CD4-positive, alpha-beta T cell (primary cell): ENCODE data around the gene TRIP10. TPM values are rescaled to one million over a fixed set of nuclear protein-coding genes. Genes with fewer than 3 reads are reported as not detected.

Experiments used
- ATAC-seq: fragments of 200-7000 bp; cut with Tn5 transposase; one replicate; pipeline ENCODE4 v1.10.0; 2022; ENCODE audit warnings: mild to moderate bottlenecking; ENCODE audit not compliant: poor library complexity
- CTCF ChIA-PET: fragments of 350-600 bp; sonication (Branson Sonifier 250); formaldehyde crosslinking; loops from one replicate; lab custom pipeline; 2021; ENCODE audit warnings: antibody characterized with exemption, inconsistent platforms; lab: Charles Lee
- POLR2A ChIA-PET: fragments of 350-600 bp; sonication (Branson Sonifier 250); formaldehyde crosslinking; loops from one replicate; lab custom pipeline; 2021; ENCODE audit warnings: antibody characterized with exemption, inconsistent platforms; lab: Charles Lee
- DNase-seq, 14 experiments: peaks; one replicate each; pipeline ENCODE4 v3.0.0-alpha.2; 2013 to 2020; ENCODE audit warnings: mixed read lengths in 2 of 14
- H3K27ac ChIP-seq, 2 donors: one replicate each; pipeline versions ENCODE4 v1.5.1 to v1.7.0; 2013; ENCODE audit warnings: low read length in 2 of 2, low read depth in 1 of 2, mild to moderate bottlenecking in 1 of 2
- H3K27me3 ChIP-seq, 2 experiments: 1 replicate in 1 of 2; 2 replicates in 1 of 2; pipeline versions ENCODE4 v1.6.1 to v1.7.0; 2013; ENCODE audit warnings: low read length in 2 of 2, control low read depth in 1 of 2, mild to moderate bottlenecking in 1 of 2, moderate library complexity in 1 of 2; ENCODE audit not compliant: insufficient read depth in 2 of 2, control insufficient read depth in 1 of 2
- H3K36me3 ChIP-seq: one replicate; pipeline ENCODE4 v1.6.1; 2013; ENCODE audit warnings: low read length, control low read depth; ENCODE audit not compliant: insufficient read depth
- H3K4me1 ChIP-seq: one replicate; pipeline ENCODE4 v1.6.1; 2013; ENCODE audit warnings: low read length, control low read depth; ENCODE audit not compliant: insufficient read depth
- H3K4me3 ChIP-seq: one replicate; pipeline ENCODE4 v1.5.1; 2013; ENCODE audit warnings: mild to moderate bottlenecking, low read length, moderate library complexity
- H3K9me3 ChIP-seq, 2 experiments: 1 replicate in 1 of 2; 2 replicates in 1 of 2; pipeline versions ENCODE4 v1.6.1 to v1.7.0; 2013; ENCODE audit warnings: low read length in 2 of 2, mild to moderate bottlenecking in 2 of 2, control low read depth in 1 of 2, moderate library complexity in 1 of 2; ENCODE audit not compliant: control insufficient read depth in 1 of 2, insufficient read depth in 1 of 2
- H3K27ac Mint-ChIP-seq: one replicate; pipeline ENCODE4 v1.8.0; 2020; ENCODE audit warnings: mixed read lengths
- H3K27me3 Mint-ChIP-seq: one replicate; pipeline ENCODE4 v1.8.0; 2021; ENCODE audit warnings: mixed read lengths
- H3K36me3 Mint-ChIP-seq: one replicate; pipeline ENCODE4 v1.8.0; 2021; ENCODE audit warnings: low read depth, mixed read lengths
- H3K4me1 Mint-ChIP-seq: one replicate; pipeline ENCODE4 v1.8.0; 2021; ENCODE audit warnings: low read depth, mixed read lengths
- H3K4me3 Mint-ChIP-seq: one replicate; pipeline ENCODE4 v1.8.0; 2020; ENCODE audit warnings: mild to moderate bottlenecking, mixed read lengths
- H3K9me3 Mint-ChIP-seq: one replicate; pipeline ENCODE4 v1.8.0; 2020; ENCODE audit warnings: mixed read lengths
- CTCF ChIP-seq: fragments of 200-600 bp; IDR thresholded peaks from one replicate; pipeline ENCODE4 v1.8.0; 2022; ENCODE audit warnings: antibody characterized with exemption, mild to moderate bottlenecking
- intact Hi-C, 2 experiments: fragments of 100-400 bp; cut with DNase I in 1 of 2; cut with micrococcal nuclease in 1 of 2; formaldehyde crosslinking; loops; one replicate each; pipeline versions ENCODE4 v1.15.1 to v1.9.0; 2023 to 2025; cut with DNase I, micrococcal nuclease
- total RNA-seq, 174 experiments: library from RNA in 2 of 174; stranded (reverse) in 2 of 174; gene quantifications; one replicate each; pipeline ENCODE4 v1.2.3 and lab custom pipeline; 2021 to 2026

The TRIP10 gene
- total RNA-seq, 2 experiments from 2014 or later: 1.6 to 1.9 TPM

GRCh38 chr19:6721138-6721474 lies 18.4 kb upstream of the TRIP10 start:
- H3K27me3 Mint-ChIP-seq: peaks cover 4% of the 10 kb centered on the region
- ChIA-PET CTCF (no interaction called here), POLR2A (no interaction called here)
- H3K27me3 ChIP-seq: no peaks in the 10 kb centered on the region
- H3K4me3 Mint-ChIP-seq: no peak overlapping the region
- no peaks in the 10 kb centered on the region for H3K9me3 ChIP-seq
- H3K4me3 ChIP-seq: no peak overlapping the region
- H3K4me1 ChIP-seq: peaks cover 14% of the 10 kb centered on the region
- intact Hi-C loops: loop anchor here in 1 of 2 experiments (5.0 kb wide), 1 partner anchor 74 kb away; no protein-coding TSS in a partner anchor
- H3K4me1 Mint-ChIP-seq: peaks cover 8% of the 10 kb centered on the region
- ATAC-seq (no peak), DNase-seq (no peak)
- no peaks in the 10 kb centered on the region for H3K9me3 Mint-ChIP-seq
- H3K27ac ChIP-seq: no peak overlapping the region
- H3K36me3 ChIP-seq: no peaks in the 10 kb centered on the region
- no peaks in the 10 kb centered on the region for H3K36me3 Mint-ChIP-seq
- TF ChIP-seq CTCF: no peak
- no peak overlapping the region for H3K27ac Mint-ChIP-seq

GRCh38 chr19:6721773-6722172 lies 17.7 kb upstream of the TRIP10 start:
- Histone ChIP-seq H3K4me3 (no peak overlapping the region), H3K36me3 (no peaks in the 10 kb centered on the region), H3K27ac (no peak overlapping the region), H3K9me3 (no peaks in the 10 kb centered on the region), H3K27me3 (no peaks in the 10 kb centered on the region), H3K4me1 (peaks cover 14% of the 10 kb centered on the region)
- ATAC-seq (no peak), DNase-seq (no peak)
- ChIA-PET CTCF (no interaction called here), POLR2A (no interaction called here)
- intact Hi-C loops: loop anchor here in 1 of 2 experiments (5.0 kb wide), 1 partner anchor 74 kb away; no protein-coding TSS in a partner anchor
- Mint-ChIP-seq H3K27me3 (peaks cover under 1% of the 10 kb centered on the region), H3K4me1 (peaks cover 5% of the 10 kb centered on the region), H3K4me3 (no peak overlapping the region), H3K27ac (no peak overlapping the region), H3K9me3 (no peaks in the 10 kb centered on the region), H3K36me3 (no peaks in the 10 kb centered on the region)
- no peak for TF ChIP-seq CTCF

- DNase-seq (no peak), ATAC-seq (no peak)
- H3K27me3 Mint-ChIP-seq: no peaks in the 10 kb centered on the region
- Histone ChIP-seq H3K4me3 (no peak overlapping the region), H3K27ac (no peak overlapping the region), H3K4me1 (peaks cover 14% of the 10 kb centered on the region), H3K36me3 (no peaks in the 10 kb centered on the region), H3K9me3 (no peaks in the 10 kb centered on the region), H3K27me3 (no peaks in the 10 kb centered on the region)
- H3K36me3 Mint-ChIP-seq: no peaks in the 10 kb centered on the region
- POLR2A ChIA-PET: no interaction called here
- no peaks in the 10 kb centered on the region for H3K9me3 Mint-ChIP-seq
- CTCF ChIA-PET: no interaction called here
- no peak overlapping the region for H3K4me3 Mint-ChIP-seq
- H3K27ac Mint-ChIP-seq: no peak overlapping the region
- intact Hi-C loops: loop anchor here in 1 of 2 experiments (5.0 kb wide), 1 partner anchor 76 kb away; no protein-coding TSS in a partner anchor
- no peak for TF ChIP-seq CTCF
- peaks cover 4% of the 10 kb centered on the region for H3K4me1 Mint-ChIP-seq
These were observed 16.3 kb upstream of the TRIP10 start for GRCh38 chr19:6723108-6723618.
